Esophagus muscularis mucosa (tissue), 4 donors: ENCODE results near the gene DACT2.

Source experiments
- EP300 ChIP-seq: sonication (generic); formaldehyde crosslinking; IDR thresholded peaks from one replicate; pipeline ENCODE4 v1.6.1; 2017; ENCODE audit warnings: antibody characterized with exemption
- POLR2A ChIP-seq: fragments of 450-650 bp; IDR thresholded peaks from one replicate; pipeline ENCODE4 v1.6.1; 2017; ENCODE audit warnings: antibody characterized with exemption, moderate library complexity, mild to moderate bottlenecking, low read depth
- TF ChIP-seq, protein P1 (sequence below), 3 experiments: fragments of 200-600 bp in 2 of 3; fragments of 450-650 bp in 1 of 3; sonication (generic) in 2 of 3; IDR thresholded peaks; one replicate each; pipeline ENCODE4 v1.5.1; 2017 to 2019; ENCODE audit warnings: antibody characterized with exemption in 3 of 3, mild to moderate bottlenecking in 2 of 3, moderate library complexity in 1 of 3

GRCh38 chr6:168366473-168366872 lies 46.9 kb upstream of the DACT2 start:
- TF ChIP-seq, protein P1, sequence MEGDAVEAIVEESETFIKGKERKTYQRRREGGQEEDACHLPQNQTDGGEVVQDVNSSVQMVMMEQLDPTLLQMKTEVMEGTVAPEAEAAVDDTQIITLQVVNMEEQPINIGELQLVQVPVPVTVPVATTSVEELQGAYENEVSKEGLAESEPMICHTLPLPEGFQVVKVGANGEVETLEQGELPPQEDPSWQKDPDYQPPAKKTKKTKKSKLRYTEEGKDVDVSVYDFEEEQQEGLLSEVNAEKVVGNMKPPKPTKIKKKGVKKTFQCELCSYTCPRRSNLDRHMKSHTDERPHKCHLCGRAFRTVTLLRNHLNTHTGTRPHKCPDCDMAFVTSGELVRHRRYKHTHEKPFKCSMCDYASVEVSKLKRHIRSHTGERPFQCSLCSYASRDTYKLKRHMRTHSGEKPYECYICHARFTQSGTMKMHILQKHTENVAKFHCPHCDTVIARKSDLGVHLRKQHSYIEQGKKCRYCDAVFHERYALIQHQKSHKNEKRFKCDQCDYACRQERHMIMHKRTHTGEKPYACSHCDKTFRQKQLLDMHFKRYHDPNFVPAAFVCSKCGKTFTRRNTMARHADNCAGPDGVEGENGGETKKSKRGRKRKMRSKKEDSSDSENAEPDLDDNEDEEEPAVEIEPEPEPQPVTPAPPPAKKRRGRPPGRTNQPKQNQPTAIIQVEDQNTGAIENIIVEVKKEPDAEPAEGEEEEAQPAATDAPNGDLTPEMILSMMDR (IDR thresholded peaks at IDR 0.05) = no peak
- no peak for TF ChIP-seq POLR2A
- TF ChIP-seq EP300 = no peak
